RWPE1 (cell line): ENCODE results near the gene ATG16L2.
A peak's percentile ranks its signal among the peaks of the same experiment; 100 is the strongest.
"Not testable (repeated sequence)": the region's sequence is repeated elsewhere in the genome, so short reads cannot be mapped to it uniquely, and the experiment has no call there.

Experiments
- CTCF ChIA-PET: fragments of 350-600 bp; sonication (Branson Sonifier 250); formaldehyde crosslinking; extraction: SDS; loops from one replicate; lab custom pipeline; 2021; lab: Yijun Ruan, JAX
- POLR2A ChIA-PET: fragments of 400-600 bp; formaldehyde crosslinking; extraction: SDS; loops from one replicate; lab custom pipeline; 2020; ENCODE audit warnings: antibody characterized with exemption; ENCODE audit not compliant: low non-redundant PET; lab: Yijun Ruan, JAX
- DNase-seq: peaks from one replicate; pipeline ENCODE4 v3.0.0; 2012; ENCODE audit warnings: low spot score
- H3K27ac ChIP-seq: fragments of 450-650 bp; 2 replicates; pipeline ENCODE4 v1.5.1; 2017
- CTCF ChIP-seq: fragments of 450-650 bp; conservative IDR thresholded peaks from 2 replicates; pipeline ENCODE4 v1.5.1; 2017; ENCODE audit warnings: low read depth, mild to moderate bottlenecking

ATG16L2 gene

DNA sequence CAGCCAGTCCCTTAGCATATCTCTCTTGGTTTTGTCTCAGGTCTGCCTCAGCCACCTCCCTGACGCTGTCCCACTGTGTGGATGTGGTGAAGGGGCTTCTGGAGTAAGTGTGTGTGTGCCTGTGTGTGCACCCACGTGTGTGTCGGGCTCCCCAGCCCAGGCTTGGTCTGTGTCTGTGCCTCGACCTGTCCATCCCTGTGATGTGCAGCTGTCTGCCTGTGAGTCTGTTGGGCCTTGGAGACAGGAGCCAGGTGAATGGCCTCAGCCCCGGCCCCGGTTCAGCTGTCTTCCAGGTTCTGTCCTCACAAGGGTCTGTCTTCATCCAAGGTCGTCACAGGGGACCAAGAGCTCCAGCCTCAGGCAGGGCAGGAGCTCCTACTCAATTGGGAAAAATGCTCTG, 9.8 kb downstream of the ATG16L2 start:
- H3K27ac ChIP-seq: peak overlapping the region; percentile 23
- TF ChIP-seq CTCF: no peak
- DNase-seq: no peak
- CTCF ChIA-PET: no interaction called here
- POLR2A ChIA-PET: no interaction called here

- H3K27ac ChIP-seq: no peak overlapping the region
- no peak for TF ChIP-seq CTCF
- no peak for DNase-seq
- POLR2A ChIA-PET: no interaction called here
- CTCF ChIA-PET: no interaction called here
Measured at GRCh38 chr11:72824811-72825505, 10.7 kb downstream of the ATG16L2 start.

DNA sequence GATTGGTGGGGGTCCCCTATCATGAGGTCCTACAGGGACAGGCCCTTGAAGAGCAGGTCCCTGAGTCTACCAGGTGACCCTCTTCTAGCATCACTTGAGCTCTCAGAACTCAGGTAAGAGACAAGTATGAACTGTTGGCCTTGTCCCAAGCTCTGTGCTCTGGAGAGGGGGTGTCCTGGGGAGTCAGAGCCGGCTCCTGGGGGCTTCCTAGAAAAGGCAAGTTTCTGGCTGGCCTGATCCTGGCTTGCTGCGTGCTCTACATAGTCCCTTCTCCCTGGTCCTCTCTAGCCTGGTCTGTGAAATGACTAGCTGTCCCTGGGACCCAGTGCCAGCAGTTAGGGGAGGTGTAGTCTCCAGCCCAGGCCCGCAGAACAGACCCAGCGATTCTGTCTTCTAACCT, 11.4 kb downstream of the ATG16L2 start:
- no peak overlapping the region for H3K27ac ChIP-seq
- TF ChIP-seq CTCF: no peak
- CTCF ChIA-PET: interaction anchor here (0.6 to 1.2 kb wide), 2 partner anchors 12 to 510 kb away, joined by 3 read pairs; partner anchors contain the start of gene ATG16L2
- POLR2A ChIA-PET: no interaction called here
- no peak for DNase-seq

- no peak for DNase-seq
- CTCF ChIA-PET: interaction anchor here (0.6 to 1.2 kb wide), 3 partner anchors 12 to 509 kb away, joined by 3 read pairs; partner anchors contain the start of gene ATG16L2
- POLR2A ChIA-PET: no interaction called here
- TF ChIP-seq CTCF: no peak
- H3K27ac ChIP-seq: peak overlapping the region; percentile 19
Measured at GRCh38 chr11:72826191-72826941, 12.2 kb downstream of the ATG16L2 start.

- no peak for DNase-seq
- CTCF ChIA-PET: interaction anchor here (0.6 to 1.2 kb wide), 4 partner anchors 13 to 480 kb away, joined by 3 read pairs; partner anchors contain the start of gene ATG16L2
- H3K27ac ChIP-seq: peak overlapping the region; percentile 19
- TF ChIP-seq CTCF: no peak
- POLR2A ChIA-PET: no interaction called here
Measured at GRCh38 chr11:72826942-72827480, 12.8 kb downstream of the ATG16L2 start.

DNA sequence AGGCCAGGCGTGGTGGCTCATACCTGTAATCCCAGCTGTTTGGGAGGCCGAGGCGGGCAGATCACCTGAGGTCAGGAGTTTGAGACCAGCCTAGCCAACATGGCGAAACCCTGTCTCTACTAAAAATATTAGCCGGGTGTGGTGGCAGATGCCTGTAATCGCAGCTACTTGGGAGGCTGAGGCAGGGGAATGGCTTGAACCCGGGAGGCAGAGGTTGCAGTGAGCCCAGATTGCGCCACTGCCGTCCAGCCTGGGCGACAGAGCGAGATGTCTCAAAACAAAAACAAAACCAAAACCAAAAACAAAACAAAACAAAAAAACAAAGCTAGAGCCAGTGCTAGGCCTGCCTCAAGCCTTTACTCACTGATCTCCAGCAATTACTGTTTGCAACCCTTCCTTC, 13.4 kb downstream of the ATG16L2 start:
- POLR2A ChIA-PET, DNase-seq: not testable (repeated sequence)
- peak overlapping the region; percentile 19 for H3K27ac ChIP-seq
- CTCF ChIA-PET: interaction anchor here (0.9 to 1.0 kb wide), 2 partner anchors 351 to 508 kb away, joined by 3 read pairs; no protein-coding TSS in a partner anchor
